GM13976 (cell line): ENCODE data around the gene CES2.

Source experiments
- DNase-seq: peaks from one replicate; pipeline ENCODE4 v3.0.0; 2012; ENCODE audit warnings: low spot score
- in situ Hi-C: fragments of 300-500 bp; cut with MboI; formaldehyde crosslinking; loops from one replicate; pipeline ENCODE4 v1.12.0; 2022; ENCODE audit warnings: low sequenced_read_pairs, mixed read lengths, inconsistent platforms; ENCODE audit not compliant: unreplicated experiment
- TF ChIP-seq, protein P1 (sequence below): IDR thresholded peaks from 2 replicates; pipeline ENCODE4 v1.5.1; 2012; ENCODE audit warnings: borderline replicate concordance, mild to moderate bottlenecking; ENCODE audit not compliant: insufficient read depth; ENCODE audit errors: extremely low read depth, missing control alignments, control extremely low read depth

CES2 gene

DNA sequence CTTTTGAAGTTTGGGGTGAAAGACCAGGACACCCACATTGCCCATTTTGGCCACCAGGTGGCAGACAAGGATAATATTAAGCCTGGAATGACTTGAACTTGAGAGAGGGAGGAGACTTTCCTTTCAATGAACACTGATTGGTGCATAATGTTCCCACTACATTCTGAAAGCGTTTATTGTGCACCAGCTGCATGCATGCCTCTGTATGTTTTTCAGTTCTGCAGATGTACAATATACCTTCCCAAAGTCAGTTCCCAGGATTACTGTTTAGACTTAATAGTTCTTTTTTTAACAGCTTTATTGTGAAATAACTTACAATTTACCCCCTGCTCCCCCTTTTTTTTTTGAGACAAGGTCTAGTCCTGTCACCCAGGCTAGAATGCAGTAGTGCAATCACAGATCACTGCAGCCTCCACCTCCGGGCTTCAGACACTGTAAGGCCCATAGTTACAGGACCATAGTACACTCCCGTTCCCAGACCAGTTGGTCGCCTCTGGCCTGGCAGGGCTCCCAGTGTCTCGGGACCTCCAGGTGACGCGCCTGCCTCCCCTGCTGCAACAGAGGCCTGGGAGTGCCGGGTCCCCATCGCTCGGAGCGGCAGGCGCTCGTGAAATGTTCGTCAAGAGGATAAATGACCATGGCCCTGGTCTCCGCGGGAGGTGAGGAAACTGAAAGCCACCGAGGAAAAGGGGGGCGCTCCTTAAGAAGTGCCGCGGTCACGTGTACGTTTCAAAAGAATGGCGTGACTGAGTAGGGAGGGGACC is 12.2 kb downstream of the CES2 start:
- TF ChIP-seq, protein P1, sequence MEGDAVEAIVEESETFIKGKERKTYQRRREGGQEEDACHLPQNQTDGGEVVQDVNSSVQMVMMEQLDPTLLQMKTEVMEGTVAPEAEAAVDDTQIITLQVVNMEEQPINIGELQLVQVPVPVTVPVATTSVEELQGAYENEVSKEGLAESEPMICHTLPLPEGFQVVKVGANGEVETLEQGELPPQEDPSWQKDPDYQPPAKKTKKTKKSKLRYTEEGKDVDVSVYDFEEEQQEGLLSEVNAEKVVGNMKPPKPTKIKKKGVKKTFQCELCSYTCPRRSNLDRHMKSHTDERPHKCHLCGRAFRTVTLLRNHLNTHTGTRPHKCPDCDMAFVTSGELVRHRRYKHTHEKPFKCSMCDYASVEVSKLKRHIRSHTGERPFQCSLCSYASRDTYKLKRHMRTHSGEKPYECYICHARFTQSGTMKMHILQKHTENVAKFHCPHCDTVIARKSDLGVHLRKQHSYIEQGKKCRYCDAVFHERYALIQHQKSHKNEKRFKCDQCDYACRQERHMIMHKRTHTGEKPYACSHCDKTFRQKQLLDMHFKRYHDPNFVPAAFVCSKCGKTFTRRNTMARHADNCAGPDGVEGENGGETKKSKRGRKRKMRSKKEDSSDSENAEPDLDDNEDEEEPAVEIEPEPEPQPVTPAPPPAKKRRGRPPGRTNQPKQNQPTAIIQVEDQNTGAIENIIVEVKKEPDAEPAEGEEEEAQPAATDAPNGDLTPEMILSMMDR = peak; percentile 90
- peak; percentile 90 for DNase-seq
- in situ Hi-C loops = no loop called here

DNA sequence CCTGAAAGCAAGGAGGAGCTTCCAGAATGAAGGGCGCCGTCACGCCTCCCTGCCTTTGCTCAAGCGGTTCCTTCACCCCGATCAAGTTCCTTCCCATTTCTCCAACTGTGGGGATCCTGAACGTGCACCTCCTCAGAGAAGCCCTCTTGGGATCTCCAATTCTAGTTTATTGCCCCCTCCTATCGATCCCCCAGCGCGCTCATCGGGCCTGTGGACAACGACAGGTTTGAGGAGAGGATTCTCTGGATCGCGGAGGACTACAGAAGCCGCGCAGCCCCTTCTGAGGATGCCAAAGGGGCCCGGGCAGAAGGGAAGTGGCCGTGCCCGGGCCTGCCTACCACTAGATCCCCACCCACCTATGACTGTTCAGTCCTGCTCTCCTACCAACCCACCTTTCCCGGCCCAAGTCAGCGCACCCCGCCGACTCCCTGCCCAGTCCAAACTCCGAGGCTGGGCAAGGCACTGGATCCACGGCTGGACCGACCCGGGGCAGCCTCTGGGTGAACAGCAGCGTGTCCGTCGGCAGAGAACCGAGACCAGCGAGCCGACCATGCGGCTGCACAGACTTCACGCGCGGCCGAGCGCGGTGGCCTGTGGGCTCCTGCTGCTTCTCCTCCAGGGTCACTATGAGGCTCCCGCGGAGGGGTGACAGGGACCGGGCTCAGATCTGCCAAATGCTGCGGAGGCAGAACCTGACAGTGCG is 13.0 kb downstream of the CES2 start:
- no peak for DNase-seq
- in situ Hi-C loops = no loop called here

GRCh38 chr16:66948837-66949225 is 13.5 kb downstream of the CES2 start:
- TF ChIP-seq, protein P1 = no peak
- no peak for DNase-seq

More for the DNA sequence above, 13.0 kb downstream of the CES2 start:
- TF ChIP-seq, protein P1 = no peak

GRCh38 chr16:66949472-66949871 is 14.2 kb downstream of the CES2 start:
- TF ChIP-seq, protein P1 = no peak
- DNase-seq = no peak
- in situ Hi-C loops = no loop called here

More at GRCh38 chr16:66948837-66949225, 13.5 kb downstream of the CES2 start:
- in situ Hi-C loops = no loop called here

DNA sequence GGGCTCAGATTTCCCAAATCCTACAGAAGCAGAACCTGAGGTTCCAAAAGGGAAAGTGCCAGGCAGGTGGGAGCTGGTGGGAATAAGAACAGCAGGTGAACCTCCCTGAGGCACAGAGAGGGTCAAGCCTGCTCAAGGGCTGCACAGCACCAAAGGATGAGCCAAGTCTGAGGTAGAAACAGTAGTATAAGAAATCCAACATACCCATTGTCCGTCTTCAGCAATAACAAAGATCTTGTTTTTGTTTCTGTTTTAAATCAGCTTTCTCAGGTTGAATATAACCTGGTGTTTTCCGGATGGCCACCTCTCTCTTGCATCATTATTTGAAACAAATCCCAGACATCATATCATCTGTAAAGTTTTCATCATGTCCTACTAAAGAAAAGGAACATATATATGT is 15.1 kb downstream of the CES2 start:
- TF ChIP-seq, protein P1 = no peak
- in situ Hi-C loops = loop anchor here (25.0 kb wide), 2 partner anchors 212 to 462 kb away; partner anchors contain the start of genes B3GNT9, FBXL8, HSF4 and NOL3
- no peak for DNase-seq

DNA sequence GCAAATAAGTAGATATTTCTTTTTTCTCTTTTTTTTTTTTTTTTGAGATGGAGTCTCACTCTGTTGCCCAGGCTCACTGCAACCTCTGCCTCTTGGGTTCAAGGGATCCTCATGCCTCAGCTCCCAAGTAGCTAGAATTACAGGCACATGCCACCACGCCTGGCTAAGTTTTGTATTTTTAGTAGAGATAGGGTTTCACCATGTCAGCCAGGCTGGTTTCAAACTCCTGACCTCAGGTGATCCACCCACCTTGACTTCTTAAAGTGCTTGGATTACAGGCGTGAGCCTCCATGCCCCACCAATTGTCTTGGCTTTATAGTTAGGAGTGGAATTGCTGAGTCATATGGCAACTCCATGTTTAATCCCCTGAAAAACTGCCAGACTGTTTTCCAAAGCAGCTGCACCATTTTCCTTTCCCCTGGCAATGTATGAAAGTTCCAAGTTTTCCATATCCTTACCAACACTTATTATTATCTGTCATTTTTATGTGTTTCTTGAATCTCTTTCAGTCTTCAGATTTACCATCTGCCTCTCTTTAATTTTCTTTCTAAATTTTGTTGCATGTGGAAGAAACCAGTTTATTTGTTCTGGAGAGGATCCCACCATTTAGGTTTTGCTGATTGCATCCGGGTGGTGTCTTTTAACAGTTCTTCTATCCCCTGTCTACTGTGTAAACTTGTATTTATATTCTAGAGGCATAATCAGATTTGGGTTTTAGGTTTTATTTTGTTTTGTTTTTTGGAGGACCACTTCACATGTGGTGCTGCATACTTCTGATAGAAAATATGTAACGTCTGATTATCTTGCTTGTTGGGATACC is 15.9 kb downstream of the CES2 start:
- in situ Hi-C loops = loop anchor here (25.0 kb wide), 2 partner anchors 211 to 461 kb away; partner anchors contain the start of genes B3GNT9, FBXL8, HSF4 and NOL3
- TF ChIP-seq, protein P1 = no peak
- DNase-seq = no peak
